Pulmonary artery endothelial cell (primary cell): ENCODE results near the gene THADA. TPM values are rescaled to one million over a fixed set of nuclear protein-coding genes. Genes with fewer than 3 reads are reported as not detected.

Source experiments
- DNase-seq: peaks from one replicate; pipeline ENCODE4 v3.0.0-alpha.2; 2011; ENCODE audit warnings: low read depth, low spot score
- total RNA-seq: library from RNA; depleted of rRNA; stranded (reverse); fragments of >200 nt; gene quantifications from 2 replicates; pipeline ENCODE4 v1.2.3, GENCODE V29; 2014

Gene THADA
- total RNA-seq, 1 donor from 2014 or later, result 22.7 TPM

DNA sequence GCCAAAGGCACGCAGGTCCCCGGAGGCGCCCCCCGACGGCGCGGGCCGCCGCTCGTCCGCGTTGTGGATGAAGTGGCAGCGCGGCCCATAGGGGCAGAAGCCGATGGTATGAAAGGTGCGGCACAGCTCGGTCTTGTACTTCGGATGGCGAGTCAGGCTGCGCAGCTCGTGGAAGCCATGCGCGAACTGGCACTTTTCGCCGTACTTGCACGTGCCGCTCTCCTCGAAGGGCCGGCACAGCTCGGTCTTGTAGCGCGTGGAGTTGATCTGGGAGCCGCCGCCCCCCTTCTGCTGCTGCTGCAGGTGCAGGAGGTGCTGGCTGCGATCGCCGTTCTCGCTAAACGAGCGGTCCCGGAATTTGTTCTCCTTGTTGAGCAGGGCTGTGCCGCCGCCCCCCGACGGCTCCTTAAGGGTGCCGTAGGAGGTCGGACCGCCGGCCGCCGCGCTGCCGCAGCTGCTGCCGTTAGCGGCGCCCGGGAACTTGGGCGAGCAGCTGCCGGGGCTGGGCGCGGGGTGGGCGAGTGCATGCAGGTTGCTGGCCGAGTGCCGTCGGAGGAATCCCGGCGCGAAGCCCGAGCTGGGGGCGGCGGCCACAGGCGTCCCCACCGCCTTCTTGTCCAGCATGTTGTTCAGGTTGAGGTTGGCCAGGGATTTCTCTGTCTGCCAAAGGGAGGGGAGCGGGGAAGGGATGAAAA lies 370.6 kb downstream of the THADA start:
- DNase-seq, result no peak

DNA sequence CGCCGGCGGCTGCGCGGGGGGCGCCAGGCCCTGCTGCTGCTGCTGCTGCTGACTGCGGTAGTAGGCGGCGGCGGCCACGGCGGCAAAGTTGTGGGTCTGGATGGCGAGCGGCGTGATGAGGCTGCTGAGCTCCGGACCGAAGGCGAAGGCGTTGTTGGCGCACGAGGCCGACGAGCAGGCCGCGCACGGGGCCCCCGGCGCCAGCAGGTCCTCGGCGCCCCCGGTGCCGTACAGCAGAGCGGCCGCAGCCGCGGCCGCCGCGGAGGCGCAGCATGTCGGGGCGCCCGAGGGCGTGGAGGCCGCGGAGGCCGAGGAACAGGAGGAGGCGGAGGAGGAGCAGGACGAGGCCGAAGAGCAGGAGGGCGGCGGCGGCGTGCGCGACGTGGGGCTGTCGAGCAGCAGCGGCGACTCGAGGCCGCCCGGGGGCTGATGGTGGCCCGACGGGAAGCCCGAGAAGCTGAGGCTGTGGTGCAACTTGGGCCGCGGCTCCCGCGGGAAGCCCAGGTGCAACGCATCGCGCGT lies 371.2 kb downstream of the THADA start:
- DNase-seq, result no peak

- no peak for DNase-seq
Measured at GRCh38 chr2:43224131-43224570, 371.7 kb downstream of the THADA start.

- DNase-seq, result no peak
Measured at GRCh38 chr2:43223521-43224001, 372.3 kb downstream of the THADA start.

GRCh38 chr2:43222475-43223309 lies 373.1 kb downstream of the THADA start:
- no peak for DNase-seq

DNA sequence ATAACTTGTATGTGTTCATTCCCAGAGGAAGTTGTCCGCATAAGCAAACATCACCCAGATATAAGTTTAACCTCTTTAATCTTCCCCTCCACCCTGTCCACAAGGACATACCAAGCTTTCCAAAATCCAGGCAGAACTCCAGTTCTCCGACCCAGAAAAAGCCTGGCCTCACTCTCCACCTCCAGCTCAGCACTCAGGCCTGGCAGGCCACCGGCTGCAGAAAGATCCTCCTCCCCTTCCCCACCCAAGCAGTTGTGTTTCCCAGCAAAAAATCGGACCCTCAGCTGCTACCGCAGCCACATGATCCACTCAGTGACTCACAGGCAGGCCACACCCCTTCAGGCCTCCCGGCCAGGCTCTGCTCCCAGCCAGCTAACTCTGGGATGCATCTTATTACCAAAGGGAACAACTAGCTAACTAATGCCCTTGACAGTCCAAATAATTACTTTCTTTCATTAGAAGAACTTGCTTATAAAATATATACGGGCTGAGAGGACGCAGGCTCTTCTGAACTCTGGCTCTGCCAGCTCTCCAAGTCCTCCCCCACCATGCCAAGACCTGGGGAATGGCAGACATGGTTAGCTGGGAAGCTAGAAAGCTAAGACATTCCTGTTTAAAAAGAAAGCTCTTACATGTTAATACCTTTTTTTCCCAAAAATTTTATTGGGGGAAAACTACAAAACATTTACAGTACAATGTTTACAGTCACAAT lies 373.9 kb downstream of the THADA start:
- DNase-seq, result no peak

DNA sequence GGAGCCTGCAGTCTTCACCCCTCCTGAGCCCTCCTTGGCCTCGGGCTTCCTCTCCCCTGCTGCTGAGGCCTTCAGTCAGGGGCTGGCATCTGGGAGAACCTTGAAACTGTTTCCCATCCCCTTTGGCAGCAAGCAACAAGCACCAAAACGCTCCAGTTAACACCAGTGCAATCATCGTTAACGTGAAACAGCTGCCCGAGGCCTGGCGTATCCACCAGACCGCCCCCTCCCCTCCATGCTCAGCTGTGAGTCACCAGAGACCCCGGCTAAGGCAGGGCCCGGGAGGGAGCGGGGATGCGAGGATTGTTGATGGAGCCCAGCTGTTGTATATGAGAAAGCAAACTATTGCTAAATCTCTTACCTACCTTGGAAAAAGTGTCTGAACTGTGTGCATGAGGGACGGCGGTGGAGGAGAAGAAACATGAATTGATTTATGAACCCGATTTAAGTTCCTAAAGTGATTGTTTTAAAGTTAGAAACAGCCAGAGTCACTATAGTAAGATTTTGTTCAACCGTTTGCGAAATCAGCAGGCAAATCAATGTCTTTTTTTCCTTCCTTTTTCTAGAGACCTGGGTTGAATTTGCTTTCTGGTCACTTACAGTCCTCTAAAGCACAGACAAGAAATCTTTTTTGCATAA lies 374.6 kb downstream of the THADA start:
- no peak for DNase-seq

- DNase-seq, result no peak
Measured at GRCh38 chr2:43220760-43221123, 375.1 kb downstream of the THADA start.

DNA sequence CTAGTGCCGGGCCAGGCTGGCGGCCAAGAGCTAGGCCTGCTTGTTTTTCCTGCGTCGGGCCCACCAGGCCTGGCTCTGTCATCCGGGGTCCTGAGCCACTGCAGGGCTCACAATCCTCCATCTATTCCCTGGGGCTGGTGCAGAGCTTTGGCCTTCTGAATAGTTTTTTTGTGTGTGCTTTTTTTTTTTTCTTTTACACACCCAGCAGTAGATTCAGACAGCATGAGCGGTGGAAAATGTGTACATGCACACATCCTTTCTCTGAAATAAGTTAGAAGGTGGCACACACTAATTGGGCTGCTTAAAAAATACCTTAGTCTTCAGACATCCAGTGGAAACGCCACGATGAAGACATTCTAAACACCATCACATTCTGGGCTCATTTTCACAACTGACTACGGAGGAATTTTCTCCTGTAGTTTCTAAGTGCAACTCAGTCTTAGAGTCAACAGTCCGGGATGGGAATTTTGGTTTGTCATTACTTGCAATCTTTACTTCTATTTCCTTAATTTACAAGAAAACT lies 375.5 kb downstream of the THADA start:
- no peak for DNase-seq

DNA sequence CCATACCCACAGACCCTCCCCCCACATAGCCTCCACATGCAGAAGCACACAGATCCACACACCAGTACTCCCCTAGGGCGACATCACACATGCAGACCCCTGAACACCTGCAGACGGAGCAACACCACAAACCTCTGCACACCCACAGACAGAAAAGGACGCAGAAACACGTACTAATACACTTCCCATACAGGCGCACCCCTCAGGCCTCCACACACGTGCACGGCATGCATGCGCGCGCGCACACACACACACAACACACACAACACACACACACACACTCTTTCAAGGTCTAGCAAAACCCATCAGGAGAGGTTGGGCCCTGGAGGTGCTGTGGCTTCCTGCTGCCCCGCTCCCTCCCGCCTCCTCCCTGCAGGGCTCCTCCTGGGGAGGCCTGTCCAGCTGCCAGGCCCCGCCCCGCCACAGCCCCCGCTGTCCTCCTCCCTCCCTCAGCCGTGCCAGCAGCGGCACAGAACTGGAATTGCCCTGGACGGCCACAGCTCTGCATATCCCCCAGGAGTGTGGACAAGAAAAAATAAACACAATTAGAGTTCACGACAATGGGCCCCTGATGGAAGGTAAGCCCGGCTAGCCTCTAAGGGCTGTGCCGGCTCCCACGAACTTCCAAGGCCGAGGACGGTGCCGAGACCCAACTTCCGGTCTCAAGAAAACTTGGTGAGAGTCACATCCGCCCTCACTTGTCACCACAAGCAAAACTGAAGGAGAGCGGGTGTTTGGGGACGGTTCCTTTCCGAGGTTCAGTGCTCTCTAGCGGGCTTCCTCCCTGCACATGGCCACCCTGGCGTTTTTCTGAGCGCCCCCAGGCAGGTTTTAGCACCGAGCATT lies 376.2 kb downstream of the THADA start:
- no peak for DNase-seq

GRCh38 chr2:43218702-43219382 lies 377.0 kb downstream of the THADA start:
- no peak for DNase-seq

DNA sequence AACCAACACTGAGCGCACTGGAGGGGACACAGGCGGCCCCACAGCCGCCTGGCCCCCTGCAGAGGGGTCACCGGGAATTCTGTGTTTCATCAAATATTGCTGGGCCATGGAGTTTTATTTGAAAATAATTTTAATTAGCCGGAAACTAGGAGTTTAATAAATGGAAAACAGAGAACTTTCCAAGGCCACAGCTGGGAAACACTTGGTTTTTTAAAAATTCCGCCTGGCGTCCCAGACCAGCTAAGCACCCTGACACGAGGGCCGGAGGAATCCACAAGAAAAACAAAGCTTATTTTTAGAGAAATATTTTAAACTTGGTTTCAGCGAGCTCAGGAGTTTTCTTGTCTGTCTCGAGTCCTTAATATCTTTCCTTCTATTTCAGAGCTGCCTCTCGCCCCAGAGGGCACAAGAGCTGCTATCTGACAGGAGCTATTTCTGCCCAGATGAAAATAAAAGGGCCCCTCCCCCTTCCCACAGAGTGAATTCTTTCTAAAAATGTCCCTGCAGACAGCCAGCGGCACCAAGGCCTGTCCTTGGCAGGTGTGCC lies 377.6 kb downstream of the THADA start:
- DNase-seq, result no peak

DNA sequence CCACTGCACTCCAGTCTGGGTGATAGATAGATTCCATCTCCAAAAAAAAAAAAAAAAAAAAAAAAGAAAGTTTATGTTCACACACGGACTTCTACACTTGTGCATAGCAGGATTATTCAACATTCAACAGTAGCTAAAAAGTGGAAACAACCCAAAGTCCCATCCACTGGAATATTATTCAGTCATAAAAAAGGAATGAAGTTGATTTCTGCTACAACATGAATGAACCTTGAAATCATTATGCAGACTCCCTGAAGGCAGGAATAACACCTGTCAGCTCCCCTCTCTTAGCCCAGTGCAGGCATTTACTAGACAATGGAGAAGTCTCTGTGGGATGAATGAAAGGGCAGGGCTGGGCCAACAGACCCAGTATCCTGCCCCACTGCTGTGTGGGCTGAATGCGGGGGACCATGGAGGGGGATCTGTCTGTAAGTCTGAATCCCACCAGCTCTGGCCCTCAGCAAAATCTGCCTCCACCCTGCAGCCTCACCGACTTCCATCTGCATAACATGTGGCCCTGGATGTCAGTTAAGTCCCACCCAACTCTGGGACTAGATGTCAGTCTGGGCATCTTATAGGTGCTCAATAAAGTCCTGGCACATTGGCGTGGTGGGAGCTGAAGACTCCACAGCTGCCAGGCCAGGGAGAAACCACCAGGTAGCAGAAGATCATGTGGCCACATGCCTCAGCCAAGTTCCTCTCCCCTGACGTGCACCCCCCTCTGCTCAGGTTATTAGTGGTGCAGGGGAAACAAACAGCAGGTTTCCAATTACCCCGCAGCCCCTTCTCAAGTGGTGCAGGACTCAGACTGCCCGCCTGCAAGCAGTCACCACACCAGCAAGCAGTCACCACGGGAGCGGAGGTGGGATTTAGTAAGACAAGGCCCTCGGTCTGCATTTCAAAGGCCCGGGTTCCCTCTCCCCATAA lies 378.3 kb downstream of the THADA start:
- no peak for DNase-seq

DNA sequence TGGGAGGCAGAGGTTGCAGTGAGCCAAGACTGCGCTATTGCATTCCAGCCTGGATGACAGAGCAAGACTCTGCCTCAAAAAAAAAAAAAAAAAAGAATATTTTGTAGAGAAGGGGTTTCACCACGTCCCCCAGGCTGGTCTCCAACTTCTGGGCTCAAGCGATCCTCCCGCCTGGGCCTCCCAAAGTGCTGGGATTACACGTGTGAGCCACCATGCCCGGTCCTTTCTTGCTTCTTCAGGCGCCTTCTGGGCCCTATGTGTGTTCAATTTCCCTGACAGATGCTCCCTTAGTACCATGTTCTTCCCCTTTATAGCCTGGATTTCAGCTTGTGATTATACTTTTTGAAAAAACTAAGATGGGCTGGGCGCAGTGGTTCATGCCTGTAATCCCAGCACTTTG lies 379.2 kb downstream of the THADA start:
- no peak for DNase-seq

- no peak for DNase-seq
Measured at GRCh38 chr2:43215673-43216255, 380.1 kb downstream of the THADA start.

DNA sequence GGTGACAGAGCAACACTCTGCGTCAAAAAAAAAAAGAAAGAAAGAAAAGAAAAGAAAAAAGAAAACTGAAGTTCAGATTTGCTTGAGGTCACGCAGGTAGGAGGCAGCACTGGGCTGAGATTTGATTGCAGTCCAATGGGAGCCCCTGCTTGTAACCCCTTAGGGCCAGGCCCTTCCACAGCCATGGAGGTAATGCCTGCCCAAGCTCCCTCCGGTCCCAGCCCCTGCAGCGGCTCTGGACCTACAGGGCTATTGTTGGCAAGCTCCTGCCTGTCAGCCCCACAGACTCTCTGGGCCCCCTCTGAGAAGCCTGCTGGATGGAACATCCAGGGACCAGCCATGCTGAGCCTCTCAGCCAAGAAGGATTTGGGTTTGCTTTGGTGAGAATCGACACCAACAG lies 381.6 kb downstream of the THADA start:
- no peak for DNase-seq

DNA sequence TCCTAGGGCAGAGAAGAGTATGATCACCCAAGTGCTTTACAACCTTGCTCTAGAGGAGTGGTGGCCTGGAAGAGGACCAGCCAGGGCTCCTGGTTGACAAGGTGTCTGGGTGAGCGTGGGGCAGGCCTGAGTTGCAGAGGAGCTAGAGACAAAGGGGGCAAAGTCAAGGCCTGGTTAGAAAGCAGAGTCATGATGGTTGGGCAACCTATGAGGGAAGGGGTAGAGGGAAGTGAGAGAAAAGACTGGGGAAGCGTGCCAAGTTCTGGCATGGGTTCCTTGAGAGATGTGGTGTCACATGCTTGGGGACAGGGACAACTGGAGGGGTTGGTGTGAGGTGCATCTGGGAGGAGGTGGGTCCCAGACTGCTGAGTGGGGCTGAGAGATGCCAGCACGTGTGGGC lies 382.9 kb downstream of the THADA start:
- DNase-seq, result no peak
